Measurements from ENCODE around the gene CUL2.
"Not testable (repeated sequence)": the region's sequence is repeated elsewhere in the genome, so short reads cannot be mapped to it uniquely, and the experiment has no call there.

Gene CUL2

GRCh38 chr10:35090162-35090954 is at the start of gene CUL2:
TSS of gene CUL2 (minus strand) at chr10:35090341. CDS start at chr10:35071317, 19,024 bp downstream.
- DNase-seq (ENCODE audit: low read depth) = peak; percentile 91

GRCh38 chr10:35136263-35136815 is 46.2 kb upstream of the CUL2 start:
- no peak for DNase-seq (ENCODE audit: low read depth)

GRCh38 chr10:35135861-35136260 is 45.7 kb upstream of the CUL2 start:
- DNase-seq (ENCODE audit: low read depth) = no peak

GRCh38 chr10:35133586-35133985 is 43.4 kb upstream of the CUL2 start:
- no peak for DNase-seq (ENCODE audit: low read depth)

- no peak for DNase-seq (ENCODE audit: low read depth)
These were observed 42.6 kb upstream of the CUL2 start for GRCh38 chr10:35132727-35133126.

GRCh38 chr10:35130663-35131062 is 40.5 kb upstream of the CUL2 start:
- DNase-seq (ENCODE audit: low read depth) = no peak

GRCh38 chr10:35129185-35129674 is 39.1 kb upstream of the CUL2 start:
- DNase-seq (ENCODE audit: low read depth) = no peak

- DNase-seq (ENCODE audit: low read depth) = peak; percentile 52
These were observed 37.2 kb upstream of the CUL2 start for GRCh38 chr10:35127289-35127891.

GRCh38 chr10:35126530-35127288 is 36.6 kb upstream of the CUL2 start, which contains the start of gene CREM:
TSS of gene CREM (plus strand) at chr10:35126846. CDS start at chr10:35137836, 10,990 bp downstream.
- peak; percentile 88 for DNase-seq (ENCODE audit: low read depth)

- no peak for DNase-seq (ENCODE audit: low read depth)
These were observed 36.0 kb upstream of the CUL2 start for GRCh38 chr10:35126062-35126529.

GRCh38 chr10:35124540-35124939 is 34.4 kb upstream of the CUL2 start:
- no peak for DNase-seq (ENCODE audit: low read depth)

- no peak for DNase-seq (ENCODE audit: low read depth)
These were observed 29.2 kb upstream of the CUL2 start for GRCh38 chr10:35119378-35119777.

- no peak for DNase-seq (ENCODE audit: low read depth)
These were observed 22.4 kb upstream of the CUL2 start for GRCh38 chr10:35112571-35112970.

GRCh38 chr10:35103882-35104281 is 13.7 kb upstream of the CUL2 start:
- no peak for DNase-seq (ENCODE audit: low read depth)

GRCh38 chr10:35097510-35097909 is 7.4 kb upstream of the CUL2 start:
- no peak for DNase-seq (ENCODE audit: low read depth)

GRCh38 chr10:35096312-35096711 is 6.2 kb upstream of the CUL2 start:
- no peak for DNase-seq (ENCODE audit: low read depth)

GRCh38 chr10:35092851-35093250 is 2.7 kb upstream of the CUL2 start:
- DNase-seq (ENCODE audit: low read depth) = no peak

GRCh38 chr10:35091994-35092790 is 2.1 kb upstream of the CUL2 start:
- DNase-seq (ENCODE audit: low read depth) = no peak

- no peak for DNase-seq (ENCODE audit: low read depth)
These were observed 455 bp downstream of the CUL2 start for GRCh38 chr10:35089611-35090161.

GRCh38 chr10:35083242-35083641 is 6.9 kb downstream of the CUL2 start:
- DNase-seq (ENCODE audit: low read depth) = no peak

GRCh38 chr10:35080261-35080660 is 9.9 kb downstream of the CUL2 start:
- DNase-seq (ENCODE audit: low read depth) = not testable (repeated sequence)
